ENCODE data around the gene RHOG.
A peak's percentile ranks its signal among the peaks of the same experiment; 100 is the strongest.

Gene RHOG

GRCh38 chr11:3854660-3854976, 13.9 kb upstream of the RHOG start:
- H3K4me1 ChIP-seq (ENCODE audit: control extremely low read depth in 1 of 4, control insufficient read depth in 4 of 4, insufficient read depth in 4 of 4, low read length in 3 of 4) = peaks cover 32 to 62% (median 46%) of the 10 kb centered on the region in 4 experiments
- peak overlapping the region; percentile 72 to 89 for H3K27ac ChIP-seq (ENCODE audit: insufficient read depth in 1 of 2, low read depth in 1 of 2, low read length in 2 of 2, poor library complexity in 1 of 2, severe bottlenecking in 2 of 2)
- WGBS (ENCODE audit: insufficient coverage) = 3% methylated on average over 5 of the region's 7 CpGs
- peaks cover 0 to 3% (median 0%) of the 10 kb centered on the region in 4 experiments for H3K36me3 ChIP-seq (ENCODE audit: control insufficient read depth in 4 of 4, insufficient read depth in 4 of 4, low read length in 3 of 4)
- peak overlapping the region in 4 of 7 experiments; percentile 85 to 95 (median 92) for H3K4me3 ChIP-seq (ENCODE audit: control insufficient read depth in 1 of 7, extremely low read depth in 1 of 7, insufficient read depth in 4 of 7, low read depth in 2 of 7, low read length in 6 of 7)
- ChIA-PET POLR2A (interaction anchor here (0.5 to 3.0 kb wide), 7 partner anchors 15 to 130 kb away, joined by 3 to 24 read pairs (median 5); partner anchors contain the start of gene RHOG), CTCF (interaction anchor here (0.8 to 24.5 kb wide), 40 partner anchors 14 to 235 kb away, joined by 3 to 423 read pairs (median 7); partner anchors contain the start of genes PGAP2 and RHOG)
- no peaks in the 10 kb centered on the region for H3K9me3 ChIP-seq (ENCODE audit: control extremely low read depth in 1 of 5, control insufficient read depth in 4 of 5, insufficient read depth in 2 of 5, low read depth in 1 of 5, low read length in 4 of 5)
- no peak for DNase-seq
- H3K27me3 ChIP-seq (replicated peaks in 2 of 5; ENCODE audit: control insufficient read depth in 4 of 5, insufficient read depth in 5 of 5, low read length in 4 of 5) = no peaks in the 10 kb centered on the region

GRCh38 chr11:3853899-3854659, 13.3 kb upstream of the RHOG start:
- Histone ChIP-seq H3K36me3 (ENCODE audit: control insufficient read depth in 4 of 4, insufficient read depth in 4 of 4, low read length in 3 of 4) (peaks cover 0 to 3% (median 0%) of the 10 kb centered on the region in 4 experiments), H3K4me1 (ENCODE audit: control extremely low read depth in 1 of 4, control insufficient read depth in 4 of 4, insufficient read depth in 4 of 4, low read length in 3 of 4) (peaks cover 32 to 57% (median 41%) of the 10 kb centered on the region in 4 experiments), H3K27ac (ENCODE audit: insufficient read depth in 1 of 2, low read depth in 1 of 2, low read length in 2 of 2, poor library complexity in 1 of 2, severe bottlenecking in 2 of 2) (peak overlapping the region; percentile 72 to 89), H3K9me3 (ENCODE audit: control extremely low read depth in 1 of 5, control insufficient read depth in 4 of 5, insufficient read depth in 2 of 5, low read depth in 1 of 5, low read length in 4 of 5) (no peaks in the 10 kb centered on the region), H3K27me3 (replicated peaks in 2 of 5; ENCODE audit: control insufficient read depth in 4 of 5, insufficient read depth in 5 of 5, low read length in 4 of 5) (no peaks in the 10 kb centered on the region), H3K4me3 (ENCODE audit: control insufficient read depth in 1 of 7, extremely low read depth in 1 of 7, insufficient read depth in 4 of 7, low read depth in 2 of 7, low read length in 6 of 7) (peak overlapping the region in 5 of 7 experiments; percentile 3 to 95 (median 89))
- 30% methylated on average over 7 of the region's 11 CpGs for WGBS (ENCODE audit: insufficient coverage)
- CTCF ChIA-PET = interaction anchor here (1.0 to 24.5 kb wide), 40 partner anchors 15 to 235 kb away, joined by 3 to 423 read pairs (median 7); partner anchors contain the start of genes PGAP2 and RHOG
- peak; percentile 67 to 87 (median 82) for DNase-seq
- POLR2A ChIA-PET = interaction anchor here (0.5 to 3.0 kb wide), 7 partner anchors 14 to 131 kb away, joined by 3 to 24 read pairs (median 3); partner anchors contain the start of gene RHOG

GRCh38 chr11:3853545-3853842, 12.7 kb upstream of the RHOG start:
- Histone ChIP-seq H3K27me3 (replicated peaks in 2 of 5; ENCODE audit: control insufficient read depth in 4 of 5, insufficient read depth in 5 of 5, low read length in 4 of 5) (no peaks in the 10 kb centered on the region), H3K36me3 (ENCODE audit: control insufficient read depth in 4 of 4, insufficient read depth in 4 of 4, low read length in 3 of 4) (peaks cover 0 to 2% (median 0%) of the 10 kb centered on the region in 4 experiments), H3K4me3 (ENCODE audit: control insufficient read depth in 1 of 7, extremely low read depth in 1 of 7, insufficient read depth in 4 of 7, low read depth in 2 of 7, low read length in 6 of 7) (peak overlapping the region in 1 of 7 experiments; percentile 1), H3K4me1 (ENCODE audit: control extremely low read depth in 1 of 4, control insufficient read depth in 4 of 4, insufficient read depth in 4 of 4, low read length in 3 of 4) (peaks cover 28 to 51% (median 36%) of the 10 kb centered on the region in 4 experiments), H3K27ac (ENCODE audit: insufficient read depth in 1 of 2, low read depth in 1 of 2, low read length in 2 of 2, poor library complexity in 1 of 2, severe bottlenecking in 2 of 2) (peak overlapping the region in 1 of 2 experiments; percentile 89), H3K9me3 (ENCODE audit: control extremely low read depth in 1 of 5, control insufficient read depth in 4 of 5, insufficient read depth in 2 of 5, low read depth in 1 of 5, low read length in 4 of 5) (no peaks in the 10 kb centered on the region)
- CTCF ChIA-PET = interaction anchor here (1.1 to 24.5 kb wide), 22 partner anchors 15 to 217 kb away, joined by 4 to 423 read pairs (median 13); partner anchors contain the start of genes PGAP2 and RHOG
- WGBS (ENCODE audit: insufficient coverage) = 100% methylated on average over 1 of the region's 1 CpG
- POLR2A ChIA-PET = interaction anchor here (3.0 kb wide), 1 partner anchor 13 kb away, joined by 24 read pairs; the partner anchor contains the start of gene RHOG
- no peak for DNase-seq

- WGBS (ENCODE audit: insufficient coverage) = 80% methylated on average over 7 of the region's 10 CpGs
- peaks cover 7 to 21% (median 15%) of the 10 kb centered on the region in 4 experiments for H3K4me1 ChIP-seq (ENCODE audit: control extremely low read depth in 1 of 4, control insufficient read depth in 4 of 4, insufficient read depth in 4 of 4, low read length in 3 of 4)
- H3K36me3 ChIP-seq (ENCODE audit: control insufficient read depth in 4 of 4, insufficient read depth in 4 of 4, low read length in 3 of 4) = no peaks in the 10 kb centered on the region
- CTCF ChIA-PET = interaction anchor here (0.7 to 24.5 kb wide), 39 partner anchors 10 to 236 kb away, joined by 3 to 423 read pairs (median 4); partner anchors contain the start of gene RHOG
- DNase-seq = peak; percentile 67 to 82 (median 74)
- H3K27me3 ChIP-seq (replicated peaks in 2 of 5; ENCODE audit: control insufficient read depth in 4 of 5, insufficient read depth in 5 of 5, low read length in 4 of 5) = no peaks in the 10 kb centered on the region
- POLR2A ChIA-PET = interaction anchor here (0.6 to 0.9 kb wide), 3 partner anchors 8 to 135 kb away, joined by 3 to 4 read pairs (median 3); no protein-coding TSS in a partner anchor
- H3K27ac ChIP-seq (ENCODE audit: insufficient read depth in 1 of 2, low read depth in 1 of 2, low read length in 2 of 2, poor library complexity in 1 of 2, severe bottlenecking in 2 of 2) = no peak overlapping the region
- no peaks in the 10 kb centered on the region for H3K9me3 ChIP-seq (ENCODE audit: control extremely low read depth in 1 of 5, control insufficient read depth in 4 of 5, insufficient read depth in 2 of 5, low read depth in 1 of 5, low read length in 4 of 5)
- H3K4me3 ChIP-seq (ENCODE audit: control insufficient read depth in 1 of 7, extremely low read depth in 1 of 7, insufficient read depth in 4 of 7, low read depth in 2 of 7, low read length in 6 of 7) = no peak overlapping the region
Measured at GRCh38 chr11:3849297-3849874, 8.6 kb upstream of the RHOG start.

GRCh38 chr11:3845670-3846069, 4.9 kb upstream of the RHOG start:
- POLR2A ChIA-PET = no interaction called here
- H3K4me3 ChIP-seq (ENCODE audit: control insufficient read depth in 1 of 7, extremely low read depth in 1 of 7, insufficient read depth in 4 of 7, low read depth in 2 of 7, low read length in 6 of 7) = no peak overlapping the region

GRCh38 chr11:3845246-3845645, 4.5 kb upstream of the RHOG start:
- POLR2A ChIA-PET = no interaction called here
- Histone ChIP-seq H3K4me1 (ENCODE audit: control extremely low read depth in 1 of 4, control insufficient read depth in 4 of 4, insufficient read depth in 4 of 4, low read length in 3 of 4) (peaks cover 3 to 12% (median 7%) of the 10 kb centered on the region in 4 experiments), H3K27me3 (replicated peaks in 2 of 5; ENCODE audit: control insufficient read depth in 4 of 5, insufficient read depth in 5 of 5, low read length in 4 of 5) (no peaks in the 10 kb centered on the region), H3K4me3 (ENCODE audit: control insufficient read depth in 1 of 7, extremely low read depth in 1 of 7, insufficient read depth in 4 of 7, low read depth in 2 of 7, low read length in 6 of 7) (no peak overlapping the region), H3K36me3 (ENCODE audit: control insufficient read depth in 4 of 4, insufficient read depth in 4 of 4, low read length in 3 of 4) (no peaks in the 10 kb centered on the region), H3K27ac (ENCODE audit: insufficient read depth in 1 of 2, low read depth in 1 of 2, low read length in 2 of 2, poor library complexity in 1 of 2, severe bottlenecking in 2 of 2) (no peak overlapping the region), H3K9me3 (ENCODE audit: control extremely low read depth in 1 of 5, control insufficient read depth in 4 of 5, insufficient read depth in 2 of 5, low read depth in 1 of 5, low read length in 4 of 5) (no peaks in the 10 kb centered on the region)
- WGBS (ENCODE audit: insufficient coverage) = 83% methylated on average over 1 of the region's 1 CpG
- no peak for DNase-seq
- CTCF ChIA-PET = interaction anchor here (0.9 to 24.5 kb wide), 9 partner anchors 5 to 226 kb away, joined by 3 to 423 read pairs (median 112); partner anchors contain the start of genes RHOG and STIM1

More at GRCh38 chr11:3845670-3846069, 4.9 kb upstream of the RHOG start:
- H3K27me3 ChIP-seq (replicated peaks in 2 of 5; ENCODE audit: control insufficient read depth in 4 of 5, insufficient read depth in 5 of 5, low read length in 4 of 5) = no peaks in the 10 kb centered on the region
- no peaks in the 10 kb centered on the region for H3K36me3 ChIP-seq (ENCODE audit: control insufficient read depth in 4 of 4, insufficient read depth in 4 of 4, low read length in 3 of 4)
- no peak for DNase-seq
- WGBS (ENCODE audit: insufficient coverage) = no CpG with 5 or more reads among the region's 3 CpGs
- H3K4me1 ChIP-seq (ENCODE audit: control extremely low read depth in 1 of 4, control insufficient read depth in 4 of 4, insufficient read depth in 4 of 4, low read length in 3 of 4) = peaks cover 3 to 12% (median 7%) of the 10 kb centered on the region in 4 experiments
- CTCF ChIA-PET = interaction anchor here (0.9 to 24.5 kb wide), 8 partner anchors 4 to 225 kb away, joined by 3 to 423 read pairs (median 189); partner anchors contain the start of genes RHOG and STIM1
- H3K27ac ChIP-seq (ENCODE audit: insufficient read depth in 1 of 2, low read depth in 1 of 2, low read length in 2 of 2, poor library complexity in 1 of 2, severe bottlenecking in 2 of 2) = no peak overlapping the region
- H3K9me3 ChIP-seq (ENCODE audit: control extremely low read depth in 1 of 5, control insufficient read depth in 4 of 5, insufficient read depth in 2 of 5, low read depth in 1 of 5, low read length in 4 of 5) = no peaks in the 10 kb centered on the region
